ENCODE measurements around the gene DZIP3.

Gene DZIP3

GRCh38 chr3:108566599-108566998, 22.9 kb upstream of the DZIP3 start:
- Mint-ChIP-seq H3K4me3 (no peak overlapping the region), H3K27ac (no peak overlapping the region), H3K27me3 (no peaks in the 10 kb centered on the region), H3K4me1 (ENCODE audit: low read depth) (peaks cover 6% of the 10 kb centered on the region), H3K9me3 (no peaks in the 10 kb centered on the region), H3K36me3 (ENCODE audit: low read depth) (peaks cover 70% of the 10 kb centered on the region)
- no peak for DNase-seq

- peaks cover 6% of the 10 kb centered on the region for H3K4me1 Mint-ChIP-seq (ENCODE audit: low read depth)
- H3K27me3 Mint-ChIP-seq = no peaks in the 10 kb centered on the region
- H3K4me3 Mint-ChIP-seq = no peak overlapping the region
- H3K36me3 Mint-ChIP-seq (ENCODE audit: low read depth) = peaks cover 79% of the 10 kb centered on the region
- no peak for DNase-seq
- H3K27ac Mint-ChIP-seq = no peak overlapping the region
- H3K9me3 Mint-ChIP-seq = peaks cover 4% of the 10 kb centered on the region
These were observed 20.2 kb upstream of the DZIP3 start for GRCh38 chr3:108569336-108569735.

DNA sequence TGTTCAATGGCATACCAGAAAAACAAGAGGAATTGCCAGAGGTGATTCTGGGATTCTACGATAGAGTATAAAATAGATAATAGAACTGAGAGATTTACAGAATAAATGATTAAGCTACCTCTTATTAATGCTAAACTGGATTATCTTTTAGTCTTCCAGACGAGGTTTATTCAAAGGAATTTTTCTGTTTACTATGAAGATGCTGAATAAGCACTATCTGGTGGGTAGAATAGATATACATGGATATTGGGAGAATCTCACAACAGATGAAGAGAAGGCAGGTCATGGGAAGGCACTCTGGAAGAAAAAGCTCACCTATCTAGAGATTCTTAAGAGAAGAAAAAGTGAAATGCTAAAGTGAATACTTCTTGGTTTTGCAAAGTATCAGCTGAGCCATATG, 11.5 kb upstream of the DZIP3 start:
- Mint-ChIP-seq H3K9me3 (peaks cover 4% of the 10 kb centered on the region), H3K4me1 (ENCODE audit: low read depth) (peaks cover 16% of the 10 kb centered on the region), H3K27me3 (no peaks in the 10 kb centered on the region), H3K36me3 (ENCODE audit: low read depth) (peaks cover 82% of the 10 kb centered on the region), H3K27ac (no peak overlapping the region), H3K4me3 (no peak overlapping the region)
- DNase-seq = no peak

- H3K9me3 Mint-ChIP-seq = no peaks in the 10 kb centered on the region
- DNase-seq = no peak
- H3K27me3 Mint-ChIP-seq = no peaks in the 10 kb centered on the region
- peak overlapping the region; percentile 100 for H3K27ac Mint-ChIP-seq
- H3K36me3 Mint-ChIP-seq (ENCODE audit: low read depth) = peaks cover 53% of the 10 kb centered on the region
- H3K4me3 Mint-ChIP-seq = peak overlapping the region; percentile 100
- H3K4me1 Mint-ChIP-seq (ENCODE audit: low read depth) = peaks cover 45% of the 10 kb centered on the region
These were observed 921 bp upstream of the DZIP3 start for GRCh38 chr3:108588601-108589000.

GRCh38 chr3:108589998-108590323, 439 bp downstream of the DZIP3 start:
- peaks cover 45% of the 10 kb centered on the region for H3K4me1 Mint-ChIP-seq (ENCODE audit: low read depth)

GRCh38 chr3:108590460-108590859, 938 bp downstream of the DZIP3 start:
- Mint-ChIP-seq H3K27ac (peak overlapping the region; percentile 100), H3K36me3 (ENCODE audit: low read depth) (peaks cover 34% of the 10 kb centered on the region), H3K4me1 (ENCODE audit: low read depth) (peaks cover 42% of the 10 kb centered on the region), H3K27me3 (no peaks in the 10 kb centered on the region), H3K9me3 (no peaks in the 10 kb centered on the region), H3K4me3 (peak overlapping the region; percentile 100)
- no peak for DNase-seq

More at GRCh38 chr3:108589998-108590323, 439 bp downstream of the DZIP3 start:
- Mint-ChIP-seq H3K27ac (peak overlapping the region; percentile 100), H3K4me3 (peak overlapping the region; percentile 100), H3K27me3 (no peaks in the 10 kb centered on the region), H3K9me3 (no peaks in the 10 kb centered on the region), H3K36me3 (ENCODE audit: low read depth) (peaks cover 39% of the 10 kb centered on the region)
- DNase-seq = no peak

DNA sequence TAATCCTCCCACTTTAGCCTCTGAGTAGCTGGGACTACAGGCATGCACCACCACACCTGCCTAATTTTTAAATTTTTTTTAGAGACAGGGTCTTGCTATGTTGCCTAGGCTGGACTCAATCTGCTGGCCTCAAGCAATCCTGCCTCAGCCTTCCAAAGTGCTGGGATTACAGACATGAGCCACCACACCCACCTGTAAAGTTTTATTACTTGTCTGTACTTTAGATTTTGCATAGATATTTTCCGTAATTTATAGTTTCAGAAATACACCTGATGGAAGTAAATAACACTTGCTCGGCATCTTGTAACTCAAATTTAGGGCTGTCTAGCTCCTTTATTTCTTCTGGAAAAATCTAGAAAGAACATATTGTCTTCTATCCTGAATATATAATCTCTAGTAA, 5.8 kb downstream of the DZIP3 start:
- Mint-ChIP-seq H3K27me3 (no peaks in the 10 kb centered on the region), H3K36me3 (ENCODE audit: low read depth) (no peaks in the 10 kb centered on the region), H3K4me1 (ENCODE audit: low read depth) (peaks cover 44% of the 10 kb centered on the region), H3K4me3 (no peak overlapping the region), H3K9me3 (no peaks in the 10 kb centered on the region), H3K27ac (no peak overlapping the region)
- no peak for DNase-seq

DNA sequence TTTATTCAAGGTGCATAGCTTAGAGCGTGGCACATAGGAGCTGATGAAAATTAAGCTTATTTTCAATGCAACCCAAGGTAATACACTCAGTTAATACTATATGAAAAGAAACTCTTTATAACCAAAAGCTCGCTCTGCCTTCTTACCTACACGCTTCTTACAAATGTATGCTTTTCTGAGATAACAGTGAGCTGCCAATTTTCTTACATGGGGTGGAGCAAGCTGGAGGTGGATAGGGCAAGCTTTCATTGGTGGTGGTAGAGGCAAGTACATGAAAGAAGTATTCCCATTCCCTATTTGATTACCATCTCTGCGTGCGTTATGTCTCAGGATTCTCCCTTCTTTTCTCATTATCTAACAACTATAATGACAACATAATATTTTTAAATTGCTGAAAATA, 8.9 kb downstream of the DZIP3 start:
- H3K36me3 Mint-ChIP-seq (ENCODE audit: low read depth) = peaks cover 8% of the 10 kb centered on the region

DNA sequence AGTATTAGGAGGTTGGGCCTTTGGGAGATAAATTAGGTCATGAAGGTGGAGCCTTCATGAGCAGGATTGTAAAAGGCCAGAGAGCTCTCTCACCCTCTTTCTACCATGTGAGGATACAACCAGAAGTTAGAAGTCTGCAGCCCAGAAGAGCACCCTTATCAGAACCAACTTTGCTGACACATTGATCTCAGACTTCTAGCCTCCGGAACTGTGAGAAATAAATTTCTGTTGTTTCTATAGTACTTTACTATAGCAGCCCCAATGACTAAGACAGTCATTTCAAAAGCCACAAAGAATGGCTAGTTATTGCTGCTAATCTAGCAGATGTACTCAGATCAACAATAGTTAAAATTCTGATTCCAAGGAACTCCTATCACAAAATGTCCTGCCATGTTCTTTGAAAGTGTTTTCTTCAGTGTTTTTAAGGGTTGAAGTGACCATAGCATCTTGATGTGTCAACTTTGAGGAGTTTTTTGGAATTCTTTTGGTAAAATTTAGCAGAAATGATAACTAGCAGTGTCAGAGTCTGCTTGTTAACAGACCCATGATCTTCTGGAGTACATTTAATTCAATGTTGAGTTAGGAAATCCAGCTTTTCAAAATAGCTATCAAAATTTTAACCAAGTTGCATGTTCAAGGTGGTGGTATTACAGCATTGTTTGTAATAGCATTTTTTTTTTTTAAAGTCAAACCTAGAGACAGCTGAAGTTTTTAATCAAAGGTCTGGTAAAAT, 10.3 kb downstream of the DZIP3 start:
- Mint-ChIP-seq H3K4me1 (ENCODE audit: low read depth) (peaks cover 67% of the 10 kb centered on the region), H3K9me3 (peaks cover 4% of the 10 kb centered on the region), H3K27ac (peak overlapping the region; percentile 52), H3K4me3 (no peak overlapping the region), H3K36me3 (ENCODE audit: low read depth) (peaks cover 8% of the 10 kb centered on the region), H3K27me3 (no peaks in the 10 kb centered on the region)
- no peak for DNase-seq

More for the DNA sequence above, 8.9 kb downstream of the DZIP3 start:
- no peak for DNase-seq
- Mint-ChIP-seq H3K4me3 (no peak overlapping the region), H3K9me3 (peaks cover 4% of the 10 kb centered on the region), H3K27ac (no peak overlapping the region), H3K4me1 (ENCODE audit: low read depth) (peaks cover 53% of the 10 kb centered on the region), H3K27me3 (no peaks in the 10 kb centered on the region)

DNA sequence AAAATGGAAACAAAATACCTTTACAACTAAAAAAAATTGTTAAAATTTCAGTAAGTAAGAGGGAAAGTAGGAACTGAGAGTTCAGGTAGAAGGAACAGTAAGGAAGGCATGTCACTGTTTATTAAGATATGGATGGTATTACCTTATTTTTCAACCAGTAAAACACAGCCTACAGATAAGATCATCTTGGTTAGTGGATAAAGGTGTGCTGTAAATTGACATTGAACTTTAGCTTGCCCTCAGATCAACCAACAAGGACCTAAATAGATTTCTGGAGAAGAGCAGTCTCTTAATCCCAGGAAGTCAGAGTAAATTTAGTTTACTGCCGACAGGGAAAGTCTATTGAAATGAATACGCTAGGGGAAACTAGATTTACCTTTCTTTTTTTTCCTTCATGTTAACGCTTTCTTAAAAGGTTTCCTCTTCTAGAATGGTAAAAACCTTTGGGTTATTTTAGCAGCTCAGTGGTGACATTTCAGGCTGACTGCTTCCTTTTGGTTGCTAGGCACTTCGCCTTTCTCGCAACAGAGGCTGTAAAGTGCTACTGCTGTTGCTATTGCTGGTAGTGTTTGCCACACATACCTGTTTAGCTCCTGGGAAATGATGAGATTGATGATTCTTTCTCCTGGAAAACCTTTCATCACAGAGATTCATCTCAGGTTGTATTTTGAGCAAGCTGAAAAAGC, 12.9 kb downstream of the DZIP3 start:
- no peak for DNase-seq
- H3K27me3 Mint-ChIP-seq = no peaks in the 10 kb centered on the region
- H3K4me1 Mint-ChIP-seq (ENCODE audit: low read depth) = peaks cover 71% of the 10 kb centered on the region
- peaks cover 4% of the 10 kb centered on the region for H3K9me3 Mint-ChIP-seq
- peak overlapping the region; percentile 61 for H3K4me3 Mint-ChIP-seq
- peaks cover 8% of the 10 kb centered on the region for H3K36me3 Mint-ChIP-seq (ENCODE audit: low read depth)
- H3K27ac Mint-ChIP-seq = peak overlapping the region; percentile 63

GRCh38 chr3:108602935-108603294, 13.4 kb downstream of the DZIP3 start:
- Mint-ChIP-seq H3K36me3 (ENCODE audit: low read depth) (peaks cover 9% of the 10 kb centered on the region), H3K27ac (peak overlapping the region; percentile 63), H3K9me3 (peaks cover 4% of the 10 kb centered on the region), H3K27me3 (no peaks in the 10 kb centered on the region), H3K4me3 (peak overlapping the region; percentile 61), H3K4me1 (ENCODE audit: low read depth) (peaks cover 70% of the 10 kb centered on the region)
- no peak for DNase-seq

- Mint-ChIP-seq H3K4me3 (no peak overlapping the region), H3K36me3 (ENCODE audit: low read depth) (peaks cover 10% of the 10 kb centered on the region), H3K4me1 (ENCODE audit: low read depth) (peaks cover 70% of the 10 kb centered on the region), H3K27ac (peak overlapping the region; percentile 85), H3K9me3 (peaks cover 4% of the 10 kb centered on the region), H3K27me3 (no peaks in the 10 kb centered on the region)
- no peak for DNase-seq
These were observed 14.2 kb downstream of the DZIP3 start for GRCh38 chr3:108603691-108604090.

DNA sequence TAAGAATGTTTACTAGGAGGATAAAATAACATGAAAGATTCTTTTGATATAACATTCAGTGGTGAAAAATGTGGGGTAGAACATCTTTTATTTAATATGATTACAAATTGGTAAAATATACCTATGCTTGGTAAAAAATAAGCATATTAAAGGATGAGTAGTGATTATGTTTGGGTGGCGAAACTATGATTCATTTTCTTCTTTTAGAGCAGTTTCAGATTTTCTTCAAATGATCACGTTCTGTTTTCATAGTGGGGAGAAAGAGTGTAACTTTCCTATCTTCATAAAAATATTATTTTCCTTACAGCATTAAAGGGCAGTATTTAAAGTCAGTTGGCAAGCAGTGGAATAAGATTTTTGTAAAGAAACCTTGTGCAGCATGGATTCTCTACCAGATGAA, 15.5 kb downstream of the DZIP3 start:
- H3K36me3 Mint-ChIP-seq (ENCODE audit: low read depth) = peaks cover 16% of the 10 kb centered on the region
- H3K27ac Mint-ChIP-seq = peak overlapping the region; percentile 61
- peaks cover 63% of the 10 kb centered on the region for H3K4me1 Mint-ChIP-seq (ENCODE audit: low read depth)
- DNase-seq = no peak
- peaks cover 4% of the 10 kb centered on the region for H3K9me3 Mint-ChIP-seq
- no peak overlapping the region for H3K4me3 Mint-ChIP-seq
- no peaks in the 10 kb centered on the region for H3K27me3 Mint-ChIP-seq

- Mint-ChIP-seq H3K4me1 (ENCODE audit: low read depth) (peaks cover 59% of the 10 kb centered on the region), H3K9me3 (peaks cover 4% of the 10 kb centered on the region), H3K36me3 (ENCODE audit: low read depth) (peaks cover 16% of the 10 kb centered on the region), H3K27ac (peak overlapping the region; percentile 61), H3K27me3 (no peaks in the 10 kb centered on the region), H3K4me3 (no peak overlapping the region)
- DNase-seq = no peak
These were observed 16.0 kb downstream of the DZIP3 start for GRCh38 chr3:108605491-108605890.

DNA sequence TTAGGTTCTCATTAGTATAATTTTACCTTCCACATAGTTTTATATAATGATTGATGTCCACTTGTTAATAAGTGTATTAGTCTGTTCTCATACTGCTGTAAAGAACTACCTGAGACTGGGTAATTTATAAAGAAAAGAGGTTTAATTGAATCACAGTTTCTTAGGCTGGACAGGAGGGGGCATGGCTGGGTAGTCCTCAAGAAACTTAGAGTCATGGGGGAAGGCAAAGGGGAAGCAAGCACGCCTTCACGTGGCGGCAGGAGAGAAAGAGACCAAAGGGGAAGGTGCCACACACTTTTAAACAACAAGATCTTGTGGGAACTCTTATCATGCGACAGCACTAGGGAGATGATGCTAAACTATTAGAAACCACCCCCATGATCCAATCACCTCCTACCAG, 19.2 kb downstream of the DZIP3 start:
- Mint-ChIP-seq H3K27ac (no peak overlapping the region), H3K4me1 (ENCODE audit: low read depth) (peaks cover 31% of the 10 kb centered on the region), H3K36me3 (ENCODE audit: low read depth) (peaks cover 10% of the 10 kb centered on the region), H3K27me3 (no peaks in the 10 kb centered on the region), H3K9me3 (no peaks in the 10 kb centered on the region), H3K4me3 (no peak overlapping the region)
- no peak for DNase-seq

Measured in activated T-cell treated with anti-CD3 and anti-CD28 coated beads, Interleukin-2, amount 50 U/mL, for 24 hours (primary cell).